KBM-7 (cell line): ENCODE data around the gene SLC50A1.
"Not testable (repeated sequence)": the region's sequence is repeated elsewhere in the genome, so short reads cannot be mapped to it uniquely, and the experiment has no call there.

Experiments used
- DNase-seq: peaks from one replicate; pipeline ENCODE4 v3.0.0-alpha.2; 2015
- in situ Hi-C: fragments of 300-500 bp; cut with MboI; formaldehyde crosslinking; loops from 2 replicates; pipeline ENCODE4 v1.14.3; 2020; ENCODE audit warnings: low sequenced_read_pairs, low pct_unique_long_range_greater_than_20kb, mixed read lengths

SLC50A1 gene

DNA sequence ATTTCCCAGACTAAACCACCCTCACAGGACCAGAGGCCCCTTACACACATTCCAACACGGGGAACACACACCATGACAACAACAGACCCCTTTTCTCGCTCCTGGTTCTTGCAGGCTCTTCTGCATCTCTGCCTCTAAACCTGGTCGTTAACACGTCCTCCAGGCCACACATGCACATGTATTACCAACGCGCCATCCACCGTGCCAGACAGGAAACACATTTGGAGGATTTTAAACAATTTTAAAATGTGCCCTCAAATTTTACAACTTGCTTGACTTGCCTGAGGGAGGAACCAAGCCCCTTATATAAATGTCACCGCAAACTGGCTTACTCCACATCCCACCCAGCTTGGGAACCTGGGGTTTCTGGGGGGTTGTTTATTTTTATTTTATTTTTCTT, 24.8 kb upstream of the SLC50A1 start:
- DNase-seq, result peak; percentile 32
- in situ Hi-C loops, result no loop called here

GRCh38 chr1:155113450-155113980, 22.1 kb upstream of the SLC50A1 start:
- in situ Hi-C loops, result no loop called here
- no peak for DNase-seq

DNA sequence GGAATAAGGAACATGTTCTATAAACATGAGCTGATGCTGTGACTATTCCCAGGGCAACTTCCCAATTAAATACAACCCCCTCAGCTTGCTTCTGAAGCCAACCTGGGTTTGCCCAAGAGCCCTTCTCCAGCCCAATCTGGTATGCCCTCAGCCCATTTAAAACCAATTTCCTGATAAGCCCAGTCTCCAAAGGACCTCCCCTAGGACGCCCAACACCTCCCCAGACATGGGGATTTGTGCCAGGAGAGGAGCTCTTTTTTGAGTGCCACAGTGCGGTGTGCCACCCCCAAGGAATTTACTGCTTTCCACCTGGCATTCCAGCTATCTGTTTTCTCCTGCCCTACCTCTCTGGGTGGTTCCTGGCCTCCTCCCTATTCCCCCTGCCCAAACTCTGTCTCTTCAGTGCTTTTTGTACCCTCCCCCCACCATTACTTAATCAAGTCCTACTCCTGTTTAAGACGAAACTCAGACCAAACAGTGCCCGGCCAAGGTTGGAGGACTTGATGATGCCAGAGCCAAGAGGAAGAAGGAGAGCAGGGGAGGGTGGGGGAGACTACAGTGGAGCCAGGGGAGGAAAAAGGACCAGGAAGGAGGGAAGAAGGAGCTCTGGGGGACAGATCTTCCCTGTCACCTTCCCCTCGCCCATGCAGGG, 19.4 kb upstream of the SLC50A1 start:
- no peak for DNase-seq
- in situ Hi-C loops, result no loop called here

- DNase-seq, result no peak
- in situ Hi-C loops, result no loop called here
Observed at GRCh38 chr1:155117610-155118009, 18.0 kb upstream of the SLC50A1 start.

DNA sequence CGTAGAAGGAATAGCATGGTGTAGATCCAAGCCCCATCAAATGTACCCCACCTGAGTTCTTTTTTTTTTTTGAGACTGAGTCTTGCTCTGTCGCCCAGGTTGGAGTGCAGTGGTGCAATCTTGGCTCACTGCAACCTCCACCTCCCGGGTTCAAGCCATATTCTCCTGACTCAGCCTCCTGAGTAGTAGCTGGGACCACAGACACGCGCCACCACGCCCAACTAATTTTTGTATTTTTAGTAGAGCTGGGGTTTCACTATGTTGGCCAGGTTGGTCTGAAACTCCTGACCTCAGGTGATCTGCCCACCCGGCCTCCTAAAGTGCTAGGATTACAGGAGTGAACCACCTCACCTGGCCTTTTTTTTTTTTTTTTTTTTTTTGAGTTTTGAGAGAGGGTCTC, 17.6 kb upstream of the SLC50A1 start:
- DNase-seq, in situ Hi-C loops: not testable (repeated sequence)

DNA sequence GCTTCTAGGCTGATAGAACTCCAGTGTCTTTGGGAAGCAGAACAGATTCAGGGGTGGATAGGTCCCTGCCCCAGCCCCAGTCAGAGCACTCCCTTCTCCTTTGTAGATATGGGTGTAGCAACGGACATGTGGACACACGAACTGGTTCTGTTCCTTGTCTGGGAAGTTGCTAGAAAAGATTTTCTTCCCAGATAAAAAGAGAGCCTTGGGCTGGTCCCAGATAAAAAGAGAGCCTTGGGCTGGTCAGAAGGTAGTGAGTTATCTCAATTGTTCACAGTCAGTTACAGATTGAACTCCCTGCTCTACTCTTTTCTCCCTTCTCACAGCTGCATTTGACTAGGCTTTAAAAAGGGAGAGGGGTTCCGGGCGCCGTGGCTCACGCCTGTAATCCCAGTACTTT, 15.4 kb upstream of the SLC50A1 start:
- no peak for DNase-seq
- in situ Hi-C loops, result no loop called here

GRCh38 chr1:155121249-155121648, 14.4 kb upstream of the SLC50A1 start:
- no peak for DNase-seq
- in situ Hi-C loops, result no loop called here

- in situ Hi-C loops, result no loop called here
- no peak for DNase-seq
Observed at GRCh38 chr1:155122308-155122707, 13.3 kb upstream of the SLC50A1 start.

DNA sequence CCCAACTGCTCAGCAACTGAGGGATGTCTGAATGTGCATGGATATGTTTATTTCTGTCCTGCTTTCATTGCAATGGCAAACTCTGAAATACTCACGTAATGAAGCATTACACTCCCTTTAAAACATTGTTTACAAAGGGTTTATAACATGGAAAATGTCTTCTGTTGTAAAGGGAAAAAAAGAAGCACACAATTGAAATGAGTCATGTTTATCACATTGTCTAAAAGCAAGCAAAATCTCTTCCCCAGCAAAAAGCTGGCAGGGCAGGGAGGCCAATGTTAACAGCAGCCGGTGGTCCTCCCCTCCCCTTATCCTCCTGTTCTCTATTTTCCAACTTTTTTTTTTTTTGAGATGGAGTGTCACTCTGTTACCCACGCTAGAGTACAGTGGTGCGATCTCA, 11.9 kb upstream of the SLC50A1 start:
- in situ Hi-C loops, result no loop called here
- no peak for DNase-seq

- DNase-seq, result no peak
- in situ Hi-C loops, result no loop called here
Observed at GRCh38 chr1:155124503-155125463, 10.9 kb upstream of the SLC50A1 start.

DNA sequence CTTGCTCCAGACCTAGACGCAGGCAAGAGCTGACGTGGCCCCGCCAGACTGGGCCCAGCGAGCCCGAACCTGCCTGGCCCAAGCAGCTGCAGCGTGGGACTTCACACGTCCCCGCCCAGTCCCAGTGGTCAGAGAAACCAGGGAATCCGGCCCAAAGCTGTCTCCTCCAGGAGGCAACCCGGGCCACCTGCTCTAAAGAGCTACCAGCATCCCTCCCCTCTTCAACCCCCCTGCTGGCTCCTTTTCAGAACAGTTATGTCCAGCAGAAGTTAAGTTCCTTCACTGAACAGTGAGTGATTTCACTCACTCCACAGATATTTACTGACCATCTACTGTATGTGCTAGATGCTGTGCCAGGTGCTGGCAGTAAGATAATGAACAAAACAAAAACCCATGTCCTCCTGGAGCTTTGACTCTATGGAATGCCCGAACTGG, 10.1 kb upstream of the SLC50A1 start:
- in situ Hi-C loops, result no loop called here

GRCh38 chr1:155125946-155126555, 9.6 kb upstream of the SLC50A1 start:
- in situ Hi-C loops, result no loop called here
- no peak for DNase-seq

More for the DNA sequence above, 10.1 kb upstream of the SLC50A1 start:
- no peak for DNase-seq

DNA sequence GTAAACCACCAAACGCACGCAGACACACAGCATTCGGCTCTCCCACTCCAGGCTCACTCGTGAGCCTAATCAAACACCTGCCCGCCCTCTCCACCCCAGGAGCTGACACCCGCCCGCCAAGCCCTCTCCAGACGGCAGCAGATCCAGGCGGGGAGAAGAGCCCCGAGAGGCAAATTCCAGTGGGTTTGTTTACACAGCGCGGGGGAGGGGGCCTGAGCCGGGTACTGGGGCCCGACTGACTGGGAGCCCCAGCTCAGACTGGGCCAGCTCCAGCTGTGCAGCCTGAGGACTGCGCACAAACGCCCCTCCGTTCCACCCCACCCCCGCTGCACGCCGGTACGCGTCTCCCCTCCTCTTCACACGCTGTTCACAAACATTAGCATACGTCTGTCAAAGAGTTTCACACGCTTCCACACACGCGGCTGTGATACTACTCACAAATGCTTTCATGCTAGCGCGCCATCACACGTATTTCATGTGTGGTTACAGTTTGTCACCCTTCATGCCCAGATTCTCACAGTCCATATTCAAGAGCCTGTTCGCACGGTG, 9.0 kb upstream of the SLC50A1 start:
- DNase-seq, result no peak
- in situ Hi-C loops, result no loop called here

GRCh38 chr1:155127105-155127966, 8.3 kb upstream of the SLC50A1 start, which contains the start of gene EFNA1:
TSS of gene EFNA1 (plus strand) at chr1:155127876. CDS start at chr1:155127978, 102 bp downstream.
- in situ Hi-C loops, result no loop called here

DNA sequence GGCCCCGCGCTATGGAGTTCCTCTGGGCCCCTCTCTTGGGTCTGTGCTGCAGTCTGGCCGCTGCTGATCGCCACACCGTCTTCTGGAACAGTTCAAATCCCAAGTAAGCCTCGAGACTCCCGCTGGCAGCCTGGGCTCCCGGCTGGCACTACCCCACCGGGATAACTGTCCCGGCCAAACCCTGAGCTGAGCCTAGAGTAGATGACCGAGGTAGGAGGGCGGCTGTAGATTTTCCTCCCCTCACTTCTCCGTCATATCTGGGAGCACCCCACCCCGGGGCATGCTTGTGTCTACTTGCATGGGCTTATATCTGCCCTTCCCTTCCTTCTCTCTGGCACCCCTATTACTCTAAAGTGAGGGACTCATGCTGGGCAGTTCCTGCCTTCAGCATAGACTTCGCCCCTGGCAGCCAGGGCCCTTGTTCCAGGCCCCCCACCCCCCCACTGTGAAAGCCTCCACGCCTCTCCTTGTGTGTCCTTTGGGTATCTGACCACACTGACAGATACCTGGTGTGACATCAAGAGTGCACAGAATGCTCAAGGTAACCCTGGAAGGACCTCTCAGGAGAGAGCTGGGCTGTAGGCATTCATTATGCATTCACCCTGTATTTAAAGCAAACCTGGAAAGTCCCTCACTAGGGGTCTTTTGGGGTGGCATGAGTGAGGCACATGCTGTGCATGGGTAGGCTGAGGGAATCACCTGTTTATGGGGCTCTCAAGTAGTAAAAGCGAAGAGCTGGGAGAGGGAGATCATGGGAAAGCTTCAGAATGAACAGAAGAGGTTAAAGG, 7.5 kb upstream of the SLC50A1 start:
- DNase-seq, result no peak
- in situ Hi-C loops, result no loop called here

More at GRCh38 chr1:155127105-155127966, 8.3 kb upstream of the SLC50A1 start, which contains the start of gene EFNA1:
- DNase-seq, result peak; percentile 54

- peak; percentile 15 for DNase-seq
- in situ Hi-C loops, result no loop called here
Observed at GRCh38 chr1:155128755-155129473, 6.7 kb upstream of the SLC50A1 start.
